HG03097 (cell line): Measurements from ENCODE around the gene GHRH.

ENCODE experiments used
- ATAC-seq: cut with Tn5 transposase; IDR thresholded peaks from one replicate; pipeline ENCODE4 v1.9.1; 2021; ENCODE audit not compliant: unreplicated experiment, low FRiP score

GHRH gene

GRCh38 chr20:37265152-37265551 is 3.5 kb upstream of the GHRH start:
- no peak for ATAC-seq

DNA sequence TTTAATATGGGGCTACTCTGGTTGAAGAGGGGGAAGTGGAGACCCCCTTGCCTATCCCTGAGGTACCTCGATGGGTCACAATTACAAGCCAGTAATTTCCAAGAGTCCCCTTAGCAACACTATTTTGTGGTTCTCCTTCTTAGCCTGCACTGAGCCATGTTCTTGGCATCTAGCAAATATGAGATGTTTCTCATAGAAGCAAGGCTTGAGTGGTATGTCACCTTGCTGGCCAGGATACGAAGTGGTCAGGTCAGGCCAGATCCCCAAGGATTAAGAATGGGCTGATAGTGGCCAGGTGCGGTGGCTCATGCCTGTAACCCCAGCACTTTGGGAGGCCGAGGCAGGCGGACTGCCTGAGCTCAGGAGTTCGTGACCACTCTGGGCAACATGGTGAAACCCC is 2.1 kb upstream of the GHRH start:
- no peak for ATAC-seq

GRCh38 chr20:37262505-37262904 is 891 bp upstream of the GHRH start:
- no peak for ATAC-seq

- no peak for ATAC-seq
Observed at GRCh38 chr20:37260923-37261322, 691 bp downstream of the GHRH start.

GRCh38 chr20:37259865-37260264 is 1.7 kb downstream of the GHRH start:
- ATAC-seq = no peak

- ATAC-seq = no peak
Observed at GRCh38 chr20:37259031-37259430, 2.6 kb downstream of the GHRH start.

DNA sequence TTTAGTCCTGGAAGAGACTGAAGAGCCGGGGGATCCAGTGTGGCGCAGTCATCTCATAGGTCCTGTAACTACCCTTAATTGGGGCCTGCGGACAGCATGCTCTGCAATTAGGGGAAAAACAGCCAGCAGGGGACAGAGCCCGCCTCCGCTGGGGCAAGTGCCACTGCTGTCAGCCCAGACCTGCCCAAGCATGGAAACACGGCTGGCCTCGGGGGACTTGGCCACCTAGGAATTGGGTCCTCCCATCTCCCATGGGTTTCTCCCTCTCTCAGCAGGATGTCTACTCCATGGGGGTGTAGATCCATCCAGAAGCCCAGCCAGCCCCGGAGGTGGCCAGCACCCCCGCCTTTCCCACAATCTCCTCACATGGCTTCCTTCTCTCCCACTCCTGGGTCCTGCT is 3.6 kb downstream of the GHRH start:
- no peak for ATAC-seq

DNA sequence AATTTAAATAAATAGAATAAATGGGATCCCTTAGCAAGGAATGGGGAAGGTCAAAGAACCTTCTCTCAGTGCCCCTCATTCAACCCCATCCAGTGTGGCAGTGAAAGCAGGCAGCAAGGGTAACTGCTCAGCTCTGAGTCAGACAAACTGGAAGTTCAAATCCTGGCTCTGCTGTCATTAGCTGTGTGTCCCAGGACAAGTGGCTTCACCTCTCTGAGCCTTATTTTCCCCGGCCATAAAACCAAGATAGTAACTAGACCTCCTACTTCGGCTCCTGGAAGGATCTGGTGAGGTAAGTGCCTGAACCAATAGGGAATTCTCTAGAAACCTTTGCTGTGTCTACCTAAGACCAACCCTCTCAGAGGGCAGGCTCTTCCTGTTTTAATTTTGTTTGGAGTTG is 4.1 kb downstream of the GHRH start:
- no peak for ATAC-seq

GRCh38 chr20:37256286-37256685 is 5.3 kb downstream of the GHRH start:
- ATAC-seq = no peak

GRCh38 chr20:37254114-37254878 is 7.3 kb downstream of the GHRH start:
- no peak for ATAC-seq

- no peak for ATAC-seq
Observed at GRCh38 chr20:37253087-37253486, 8.5 kb downstream of the GHRH start.

DNA sequence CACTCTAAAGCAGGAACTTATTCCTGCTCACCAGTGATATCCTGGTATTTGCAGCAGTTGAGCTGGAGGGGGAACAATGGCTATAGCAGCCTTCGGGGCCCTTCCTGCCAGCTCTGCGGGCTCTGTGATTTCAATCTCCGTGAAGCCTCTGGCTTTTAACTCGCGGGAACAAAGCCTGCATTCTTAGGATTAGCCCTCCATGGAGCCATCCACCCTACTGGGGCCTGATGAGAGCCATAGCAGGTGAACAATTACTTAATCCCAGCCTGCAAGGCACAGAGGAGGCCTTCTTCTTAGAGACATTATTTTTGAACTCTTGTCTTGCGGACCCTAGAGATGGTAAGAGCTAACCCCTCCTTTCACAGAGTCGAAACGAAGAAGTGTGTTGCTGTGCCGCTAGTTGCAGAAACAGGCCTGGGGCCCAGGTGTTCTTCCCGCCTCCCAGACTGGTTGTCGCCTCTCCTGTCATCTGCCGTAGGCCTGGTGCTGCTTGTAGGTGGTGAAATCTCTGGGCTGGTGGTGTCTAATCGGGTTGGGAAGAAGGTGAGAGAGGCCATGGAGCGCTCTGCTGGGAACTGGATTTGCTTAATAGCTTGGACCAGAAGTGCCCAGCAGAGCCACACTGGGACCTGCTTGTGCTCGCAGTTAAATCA is 9.7 kb downstream of the GHRH start:
- no peak for ATAC-seq

GRCh38 chr20:37249304-37249703 is 12.3 kb downstream of the GHRH start:
- ATAC-seq = no peak

- ATAC-seq = no peak
Observed at GRCh38 chr20:37247547-37247946, 14.1 kb downstream of the GHRH start.

- no peak for ATAC-seq
Observed at GRCh38 chr20:37246736-37247135, 14.9 kb downstream of the GHRH start.

DNA sequence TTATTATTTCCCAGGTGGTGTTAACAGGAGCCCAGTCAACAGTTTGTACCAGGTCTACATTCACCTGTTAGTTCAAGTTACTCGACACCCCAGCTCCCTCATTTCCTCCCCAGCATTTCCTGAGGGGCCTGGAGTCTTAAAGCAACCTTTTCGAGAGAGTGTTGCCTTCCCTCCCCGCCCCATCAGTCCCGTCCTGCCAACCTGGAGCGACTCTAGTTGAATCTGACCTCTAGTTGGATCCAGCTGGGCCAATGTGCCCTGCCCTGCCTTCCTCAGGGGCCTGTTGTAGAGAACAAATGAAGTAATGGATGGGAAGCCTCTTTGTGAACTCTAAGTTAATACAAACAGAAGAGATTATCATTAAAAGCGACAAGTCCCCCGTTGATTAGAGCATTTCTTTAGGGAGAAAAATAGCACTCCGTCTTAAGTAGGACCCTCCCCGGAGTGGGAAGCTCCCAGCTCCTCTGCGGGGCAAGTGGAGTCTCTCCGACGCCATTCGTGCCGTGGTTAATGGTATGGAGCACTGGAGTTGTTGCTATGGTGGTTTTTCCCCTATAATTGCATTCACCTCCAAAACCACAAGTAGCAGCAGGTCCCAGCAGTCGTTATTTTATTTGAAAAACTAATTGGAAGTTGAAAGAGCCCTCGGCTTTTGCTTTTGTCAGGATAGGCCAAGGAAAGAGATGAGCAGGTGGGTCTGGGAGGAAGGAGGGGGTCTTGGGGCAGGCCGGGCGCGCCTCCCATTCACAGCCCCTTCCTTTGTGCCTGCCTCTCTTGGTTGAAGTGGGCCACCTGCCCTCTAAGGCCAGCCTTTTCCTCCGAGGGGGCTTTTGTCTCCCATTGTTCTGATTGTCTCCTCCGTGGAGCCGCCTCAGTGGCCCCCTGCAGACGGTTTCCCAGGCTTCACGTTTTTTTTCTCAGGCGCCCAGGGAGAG is 16.1 kb downstream of the GHRH start:
- no peak for ATAC-seq

GRCh38 chr20:37244572-37244957 is 17.0 kb downstream of the GHRH start:
- ATAC-seq = no peak

DNA sequence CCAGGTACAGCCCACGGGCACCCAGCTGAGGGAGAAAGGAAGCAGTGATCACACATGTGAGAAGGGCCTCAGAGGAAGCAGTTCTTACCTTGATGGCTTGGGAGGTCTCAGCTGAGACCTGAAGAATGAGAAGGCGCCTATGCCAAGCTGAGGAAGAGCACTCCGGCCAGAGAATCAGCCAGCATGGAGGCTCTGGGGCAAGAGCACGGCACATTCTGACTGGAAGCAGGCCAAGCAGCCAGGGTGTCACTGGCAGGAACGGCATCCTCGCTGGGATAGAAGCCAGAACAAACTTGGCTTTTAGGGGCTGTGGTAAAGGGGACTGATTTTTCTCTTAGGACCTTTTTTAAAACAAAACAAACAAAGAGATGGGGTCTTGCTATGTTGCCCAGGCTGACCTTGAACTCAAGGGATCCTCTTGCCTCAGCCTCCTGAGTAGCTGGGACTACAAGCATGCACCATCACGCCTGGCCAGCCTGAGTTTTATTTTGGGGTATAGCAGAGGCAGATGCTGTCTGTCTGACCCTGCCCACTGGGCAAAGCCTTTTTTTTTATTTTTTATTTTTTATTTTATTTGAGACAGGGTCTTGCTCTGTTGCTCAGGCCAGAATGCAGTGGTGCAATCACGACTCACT is 17.6 kb downstream of the GHRH start:
- no peak for ATAC-seq

DNA sequence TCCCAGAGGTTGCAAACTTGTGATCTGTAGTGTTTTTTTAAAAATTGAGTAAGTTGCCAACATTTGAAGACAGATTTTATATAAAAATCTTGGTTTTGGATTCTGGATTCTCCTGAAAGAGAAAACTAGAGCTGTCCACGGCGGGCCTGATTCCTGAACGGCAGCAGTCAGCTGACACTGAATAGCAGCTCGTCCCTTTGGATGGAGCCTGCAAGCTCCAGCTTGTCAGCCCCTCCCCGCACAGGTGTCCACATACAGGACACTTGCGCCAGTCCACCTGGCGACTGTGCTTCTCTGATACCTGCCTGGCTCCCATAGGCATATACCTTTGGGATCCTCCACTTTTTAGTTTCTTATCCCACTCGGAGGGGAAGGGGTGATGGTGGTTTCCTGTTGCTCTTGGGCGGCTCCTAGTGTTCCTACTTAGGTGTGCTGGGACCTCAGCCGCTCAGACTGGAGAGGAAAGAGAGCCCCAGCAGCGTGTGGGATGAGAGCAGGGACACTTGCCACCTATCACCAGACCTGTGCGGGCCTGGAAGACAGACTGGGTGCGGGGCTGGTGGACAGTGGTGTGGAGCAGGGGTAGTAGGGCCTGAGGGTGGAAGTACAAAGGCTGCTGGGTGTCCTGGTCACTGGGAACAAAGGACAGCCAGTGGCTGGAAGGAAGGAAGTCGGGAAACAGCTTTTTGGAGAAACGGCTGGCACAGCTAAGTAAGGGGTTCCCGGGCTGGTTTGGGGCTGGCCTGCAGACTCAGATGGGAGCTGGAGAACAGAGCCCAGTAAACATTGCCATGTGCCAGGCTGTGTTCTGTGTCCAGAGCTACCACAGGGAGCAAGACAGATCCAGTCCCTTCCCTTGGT is 18.3 kb downstream of the GHRH start:
- no peak for ATAC-seq

DNA sequence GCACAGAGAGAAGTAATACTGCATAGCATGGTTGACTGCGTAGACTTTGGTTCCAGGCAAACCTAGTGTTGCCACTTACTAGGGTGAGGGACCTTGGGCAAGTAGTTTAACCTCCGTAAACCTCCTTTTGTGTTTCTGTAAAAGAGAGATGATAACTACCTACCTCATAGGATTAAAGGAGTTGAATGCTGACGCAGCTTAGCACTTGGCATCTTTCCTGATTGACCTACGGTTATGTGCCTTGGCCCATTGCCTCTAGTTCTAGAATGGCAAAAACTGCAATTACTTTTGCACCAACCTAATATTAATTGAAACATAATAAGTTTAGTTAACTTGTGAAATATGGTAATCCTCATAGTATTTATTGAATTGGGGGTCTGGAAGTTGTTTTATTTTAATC is 19.1 kb downstream of the GHRH start:
- no peak for ATAC-seq
